Sigmoid colon (tissue), 3 donors: Measurements from ENCODE around the gene LUZP2.

Experiments
- CTCF ChIP-seq, 4 experiments: fragments of 450-650 bp in 3 of 4; fragments of 200-600 bp in 1 of 4; IDR thresholded peaks; one replicate each; pipeline ENCODE4 v1.5.1; 2016 to 2019; ENCODE audit warnings: antibody characterized with exemption in 4 of 4, mild to moderate bottlenecking in 3 of 4, moderate library complexity in 2 of 4
- POLR2A ChIP-seq, 2 donors: fragments of 450-650 bp; IDR thresholded peaks; one replicate each; pipeline ENCODE4 v1.6.1; 2016; ENCODE audit warnings: antibody characterized with exemption in 2 of 2, mild to moderate bottlenecking in 2 of 2, moderate library complexity in 2 of 2

DNA sequence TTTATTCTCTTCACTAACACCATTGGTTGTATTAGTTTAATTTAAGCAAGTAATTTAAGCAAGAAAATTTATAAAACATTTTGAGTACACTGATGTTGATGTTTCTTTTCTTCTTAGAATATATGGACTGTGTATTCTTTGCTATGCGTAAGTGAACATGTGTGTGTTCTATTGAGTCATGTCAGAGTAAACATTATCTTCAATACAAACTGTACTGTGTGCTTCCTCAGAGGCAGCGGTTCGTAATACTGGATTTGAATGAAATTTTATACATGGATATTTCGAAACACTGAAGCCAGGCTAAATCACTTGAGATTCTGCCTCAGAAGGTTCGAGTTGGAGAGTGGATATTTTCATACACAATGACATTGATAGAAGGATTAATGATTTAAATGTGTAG, 452.6 kb downstream of the LUZP2 start:
- TF ChIP-seq POLR2A (IDR thresholded peaks at IDR 0.05) (no peak), CTCF (IDR thresholded peaks at IDR 0.05) (no peak)
